ENCODE results near the gene PLB1. TPM values are rescaled to one million over a fixed set of nuclear protein-coding genes. Genes with fewer than 3 reads are reported as not detected.

Gene PLB1
- total RNA-seq, 4 donors from 2014 or later, result 3.0 to 14.5 (median 10.5) TPM

- Histone ChIP-seq H3K27ac (no peak overlapping the region), H3K4me3 (no peak overlapping the region), H3K36me3 (no peaks in the 10 kb centered on the region), H3K9me3 (no peaks in the 10 kb centered on the region), H3K27me3 (no peaks in the 10 kb centered on the region), H3K4me1 (no peaks in the 10 kb centered on the region)
- ATAC-seq, result no peak
- TF ChIP-seq CTCF (IDR thresholded peaks at IDR 0.05) (no peak), POLR2AphosphoS5 (IDR thresholded peaks at IDR 0.05) (no peak), POLR2A (IDR thresholded peaks at IDR 0.05) (no peak), EP300 (IDR thresholded peaks at IDR 0.05) (no peak)
- WGBS, 2 donors (ENCODE audit: low coverage in 1 of 2), result 77 to 93% methylated on average over 4 to 6 of the region's 6 CpGs
Observed at GRCh38 chr2:28493636-28494035, 2.2 kb upstream of the PLB1 start.

GRCh38 chr2:28496781-28497180 lies 921 bp downstream of the PLB1 start:
- Histone ChIP-seq H3K36me3 (no peaks in the 10 kb centered on the region), H3K27me3 (no peaks in the 10 kb centered on the region), H3K4me1 (no peaks in the 10 kb centered on the region), H3K9me3 (no peaks in the 10 kb centered on the region), H3K27ac (no peak overlapping the region), H3K4me3 (no peak overlapping the region)
- no peak for ATAC-seq
- WGBS, 2 donors (ENCODE audit: low coverage in 1 of 2), result 59 to 83% methylated on average over 2 to 3 of the region's 4 CpGs
- TF ChIP-seq POLR2AphosphoS5 (IDR thresholded peaks at IDR 0.05) (no peak), CTCF (IDR thresholded peaks at IDR 0.05) (no peak)

- no peak for ATAC-seq
- Histone ChIP-seq H3K27ac (no peak overlapping the region), H3K27me3 (no peaks in the 10 kb centered on the region), H3K36me3 (no peaks in the 10 kb centered on the region), H3K4me1 (no peaks in the 10 kb centered on the region), H3K4me3 (no peak overlapping the region), H3K9me3 (no peaks in the 10 kb centered on the region)
- TF ChIP-seq POLR2AphosphoS5 (IDR thresholded peaks at IDR 0.05) (no peak), POLR2A (IDR thresholded peaks at IDR 0.05) (no peak), CTCF (IDR thresholded peaks at IDR 0.05) (no peak), EP300 (IDR thresholded peaks at IDR 0.05) (no peak)
- 56 to 65% methylated on average over 3 of the region's 3 CpGs for whole genome bisulfite sequencing, 2 donors (ENCODE audit: low coverage in 1 of 2)
Observed at GRCh38 chr2:28497206-28497605, 1.3 kb downstream of the PLB1 start.

- TF ChIP-seq CTCF (IDR thresholded peaks at IDR 0.05) (no peak), POLR2AphosphoS5 (IDR thresholded peaks at IDR 0.05) (no peak), POLR2A (IDR thresholded peaks at IDR 0.05) (no peak), EP300 (IDR thresholded peaks at IDR 0.05) (no peak)
- Histone ChIP-seq H3K4me1 (no peaks in the 10 kb centered on the region), H3K27me3 (no peaks in the 10 kb centered on the region), H3K36me3 (no peaks in the 10 kb centered on the region), H3K4me3 (no peak overlapping the region), H3K27ac (no peak overlapping the region), H3K9me3 (no peaks in the 10 kb centered on the region)
- 71 to 88% methylated on average over 3 to 5 of the region's 5 CpGs for WGBS, 2 donors (ENCODE audit: low coverage in 1 of 2)
- ATAC-seq, result no peak
Observed at GRCh38 chr2:28499282-28499681, 3.4 kb downstream of the PLB1 start.

- Histone ChIP-seq H3K4me1 (no peaks in the 10 kb centered on the region), H3K4me3 (no peak overlapping the region), H3K36me3 (no peaks in the 10 kb centered on the region), H3K9me3 (no peaks in the 10 kb centered on the region), H3K27me3 (no peaks in the 10 kb centered on the region), H3K27ac (no peak overlapping the region)
- no peak for ATAC-seq
- 43 to 56% methylated on average over 2 to 4 of the region's 4 CpGs for WGBS, 2 donors (ENCODE audit: low coverage in 1 of 2)
- TF ChIP-seq POLR2AphosphoS5 (IDR thresholded peaks at IDR 0.05) (no peak), EP300 (IDR thresholded peaks at IDR 0.05) (no peak), CTCF (IDR thresholded peaks at IDR 0.05) (no peak)
Observed at GRCh38 chr2:28505361-28505760, 9.5 kb downstream of the PLB1 start.
